ENCODE results near the gene MGRN1. TPM values are rescaled to one million over a fixed set of nuclear protein-coding genes. Genes with fewer than 3 reads are reported as not detected.

MGRN1 gene
- total and polyA plus RNA-seq, 9 donors, result 21.5 to 94.2 (median 61.1) TPM

- Histone ChIP-seq H3K9me3 (no peaks in the 10 kb centered on the region), H3K4me1 (ENCODE audit: insufficient read depth) (no peaks in the 10 kb centered on the region), H3K27ac (no peak overlapping the region), H3K4me3 (no peak overlapping the region), H3K36me3 (no peaks in the 10 kb centered on the region), H3K27me3 (no peaks in the 10 kb centered on the region)
- no peak for DNase-seq
- no peak for TF ChIP-seq EP300 (IDR thresholded peaks at IDR 0.05)
- WGBS, 3 donors, result 94 to 97% (median 95%) methylated on average over 18 to 22 of the region's 22 CpGs
- intact Hi-C loops (cut with DNase I), result no loop called here
Measured at GRCh38 chr16:4646773-4647643, 22.4 kb downstream of the MGRN1 start.

- Histone ChIP-seq H3K4me1 (ENCODE audit: insufficient read depth) (no peaks in the 10 kb centered on the region), H3K4me3 (no peak overlapping the region), H3K36me3 (no peaks in the 10 kb centered on the region), H3K9me3 (no peaks in the 10 kb centered on the region), H3K27ac (no peak overlapping the region), H3K27me3 (no peaks in the 10 kb centered on the region)
- DNase-seq, result no peak
- WGBS, 3 donors, result 95 to 99% (median 98%) methylated on average over 8 of the region's 8 CpGs
- TF ChIP-seq CTCF (IDR thresholded peaks at IDR 0.05) (no peak), POLR2A (IDR thresholded peaks at IDR 0.05) (no peak), EP300 (IDR thresholded peaks at IDR 0.05) (no peak)
- intact Hi-C loops (cut with DNase I), result no loop called here
Measured at GRCh38 chr16:4647644-4647980, 23.0 kb downstream of the MGRN1 start.

GRCh38 chr16:4648917-4649316 is 24.3 kb downstream of the MGRN1 start:
- Histone ChIP-seq H3K27me3 (no peaks in the 10 kb centered on the region), H3K9me3 (no peaks in the 10 kb centered on the region), H3K4me3 (no peak overlapping the region), H3K36me3 (no peaks in the 10 kb centered on the region), H3K27ac (no peak overlapping the region), H3K4me1 (ENCODE audit: insufficient read depth) (no peaks in the 10 kb centered on the region)
- DNase-seq, result no peak
- intact Hi-C loops (cut with DNase I), result no loop called here
- 94 to 95% (median 94%) methylated on average over 13 of the region's 13 CpGs for WGBS, 3 donors
- TF ChIP-seq EP300 (IDR thresholded peaks at IDR 0.05) (no peak), CTCF (IDR thresholded peaks at IDR 0.05) (no peak), POLR2A (IDR thresholded peaks at IDR 0.05) (no peak)

GRCh38 chr16:4649744-4650442 is 25.3 kb downstream of the MGRN1 start:
- no peaks in the 10 kb centered on the region for H3K9me3 ChIP-seq
- H3K27me3 ChIP-seq, result no peaks in the 10 kb centered on the region
- H3K27ac ChIP-seq, result no peak overlapping the region
- no peaks in the 10 kb centered on the region for H3K4me1 ChIP-seq (ENCODE audit: insufficient read depth)
- DNase-seq, result no peak
- no peak for TF ChIP-seq POLR2A (IDR thresholded peaks at IDR 0.05)
- no peak for TF ChIP-seq EP300 (IDR thresholded peaks at IDR 0.05)
- TF ChIP-seq CTCF (IDR thresholded peaks at IDR 0.05), result no peak
- WGBS, 3 donors, result 93% methylated on average over 25 of the region's 25 CpGs
- intact Hi-C loops (cut with DNase I), result no loop called here
- H3K4me3 ChIP-seq, result no peak overlapping the region
- no peaks in the 10 kb centered on the region for H3K36me3 ChIP-seq

Measured in ovary (tissue), 9 donors.